Measurements from ENCODE around the gene SMIM3.
"Not testable (repeated sequence)": the region's sequence is repeated elsewhere in the genome, so short reads cannot be mapped to it uniquely, and the experiment has no call there.

Gene SMIM3

GRCh38 chr5:150801117-150801927 is 22.8 kb downstream of the SMIM3 start:
- DNase-seq: peak; percentile 56

DNA sequence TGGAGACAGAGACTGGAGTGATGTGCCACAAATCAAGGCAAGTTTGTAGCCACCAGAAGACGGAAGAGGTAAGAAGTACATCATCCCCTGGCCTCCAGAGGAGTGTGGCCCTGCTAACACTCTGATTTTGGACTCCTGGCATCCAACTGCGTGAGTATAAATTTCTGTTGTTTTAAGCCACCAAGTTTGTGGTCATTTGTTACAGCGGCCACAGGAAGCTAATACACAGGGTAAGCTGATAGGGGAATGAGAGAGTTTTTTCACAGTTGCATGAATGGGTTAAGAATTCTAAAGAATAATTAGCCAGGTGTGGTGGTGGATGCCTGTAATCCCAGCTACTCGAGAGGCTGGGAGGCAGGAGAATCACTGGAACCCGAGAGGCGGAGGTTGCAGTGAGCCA is 25.8 kb downstream of the SMIM3 start:
- no peak for DNase-seq

DNA sequence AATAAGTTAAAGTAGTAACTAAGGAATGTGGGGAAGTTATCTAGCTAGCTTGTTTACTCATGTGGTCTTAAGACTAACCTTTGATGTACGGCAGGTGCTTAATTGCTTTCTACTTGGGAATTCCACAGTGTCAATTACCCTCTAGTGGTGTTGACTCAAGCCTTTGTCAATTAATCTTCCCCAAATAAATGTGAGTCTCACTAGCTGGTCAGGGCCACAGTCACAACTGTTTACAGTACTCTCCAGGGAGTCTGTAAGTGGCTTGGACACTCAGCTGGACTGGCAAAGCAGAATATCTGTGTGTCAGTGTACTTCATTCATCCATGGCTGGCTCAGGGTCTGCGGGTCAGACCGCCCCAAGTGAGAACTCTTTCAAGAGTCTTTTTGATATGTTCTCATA is 30.8 kb downstream of the SMIM3 start:
- DNase-seq: no peak

- no peak for DNase-seq
These were observed 36.5 kb downstream of the SMIM3 start for GRCh38 chr5:150815010-150815409.

DNA sequence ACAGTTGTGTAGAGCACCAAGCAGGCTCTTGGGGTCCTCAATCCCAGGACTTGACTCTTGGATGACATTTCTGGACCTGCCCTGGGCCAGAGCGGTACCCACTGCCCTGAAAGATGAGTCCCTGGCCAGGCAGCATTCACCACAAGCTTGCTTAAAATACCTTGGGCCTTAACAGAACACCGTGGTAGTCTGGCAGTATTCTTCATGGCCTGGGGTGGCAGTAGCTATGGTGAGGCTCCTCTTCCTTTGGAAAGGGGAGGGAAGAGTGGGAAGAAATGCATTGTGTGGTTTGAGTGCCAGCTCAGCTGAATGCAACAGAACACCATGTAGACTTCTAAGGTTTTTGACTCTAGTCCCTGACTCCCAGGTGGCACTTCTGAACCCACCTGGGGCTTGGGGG is 38.4 kb downstream of the SMIM3 start:
- no peak for DNase-seq

- no peak for DNase-seq
These were observed 51.2 kb downstream of the SMIM3 start for GRCh38 chr5:150829744-150830143.

GRCh38 chr5:150831821-150832220 is 53.3 kb downstream of the SMIM3 start:
- DNase-seq: not testable (repeated sequence)

DNA sequence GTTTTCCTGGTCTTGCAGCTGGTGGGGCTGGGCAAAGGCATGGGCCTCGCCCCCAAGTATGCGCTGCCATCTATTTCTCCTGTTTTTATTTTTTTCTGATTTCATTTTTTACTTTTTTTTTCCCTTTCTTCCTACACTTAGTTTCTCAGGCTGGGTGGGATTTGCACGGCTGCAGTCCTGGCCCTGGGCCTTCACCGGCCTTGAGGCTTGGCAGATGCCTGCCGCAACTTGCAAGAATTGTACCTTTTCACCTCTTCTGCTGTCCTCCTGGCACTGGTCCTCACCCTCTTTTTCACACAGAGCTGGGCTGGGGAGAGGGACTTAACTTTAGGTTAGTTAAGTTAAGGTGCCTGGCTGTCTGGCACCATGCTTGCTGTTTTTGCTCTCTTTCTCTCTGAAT is 57.5 kb downstream of the SMIM3 start:
- no peak for DNase-seq

DNA sequence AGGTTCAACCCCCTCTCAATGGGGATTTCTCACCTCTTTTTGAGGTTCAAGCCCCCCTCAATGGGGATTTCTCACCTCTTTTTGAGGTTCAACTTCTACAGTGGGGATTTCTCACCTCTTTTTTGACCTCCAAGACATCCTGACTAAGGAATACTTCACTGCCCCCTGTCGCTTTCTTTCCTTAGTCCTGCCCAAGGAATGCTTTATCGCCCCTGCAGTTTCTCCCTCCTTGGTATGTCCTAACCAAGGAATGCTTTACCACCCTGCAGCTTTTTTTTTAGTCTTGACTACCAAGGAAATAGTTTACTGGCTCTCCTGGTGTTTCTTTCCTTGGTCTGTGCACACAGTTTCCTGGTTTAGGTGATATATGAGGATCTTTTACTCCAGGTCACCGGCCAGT is 58.1 kb downstream of the SMIM3 start:
- no peak for DNase-seq

DNA sequence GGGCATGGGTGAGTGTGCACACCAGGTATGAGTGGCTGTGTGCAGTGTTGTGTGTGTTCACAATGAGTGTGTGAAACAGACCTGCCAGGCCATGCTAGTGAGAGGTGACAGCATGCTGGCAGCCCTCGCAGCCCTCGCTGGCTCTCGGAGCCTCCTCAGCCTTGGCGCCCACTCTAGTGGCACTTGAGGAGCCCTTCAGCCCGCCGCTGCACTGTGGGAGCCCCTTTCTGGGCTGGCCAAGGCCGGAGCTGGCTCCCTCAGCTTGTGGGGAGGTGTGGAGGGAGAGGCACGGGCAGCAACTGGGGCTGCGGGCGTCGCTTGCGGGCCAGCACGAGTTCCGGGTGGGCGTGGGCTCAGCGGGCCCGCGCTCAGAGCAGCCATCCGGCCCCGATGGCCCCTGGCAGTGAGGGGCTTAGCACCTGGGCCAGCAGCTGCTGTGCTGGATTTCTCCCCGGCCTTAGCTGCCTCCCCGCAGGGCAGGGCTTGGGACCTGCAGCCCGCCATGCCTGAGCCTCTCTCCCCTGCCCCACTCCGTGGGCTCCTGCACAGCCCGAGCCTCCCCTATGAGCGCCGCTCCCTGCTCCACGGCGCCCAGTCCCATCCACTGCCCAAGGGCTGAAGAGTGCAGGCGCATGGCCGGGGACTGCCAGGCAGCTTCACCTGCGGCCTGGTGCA is 66.8 kb downstream of the SMIM3 start:
- not testable (repeated sequence) for DNase-seq

GRCh38 chr5:150846308-150846653 is 67.7 kb downstream of the SMIM3 start, which contains the start of gene IRGM:
Gene IRGM, plus strand, starts transcription at chr5:150846521. Its CDS starts 1,603 bp downstream, at chr5:150848124.
- not testable (repeated sequence) for DNase-seq

Data from left hindlimb (tissue), 1 donor.